Neural cell (in vitro differentiated cells): ENCODE measurements around the gene IP6K2.

Experiments used
- CTCF ChIP-seq: fragments of 450-650 bp; IDR thresholded peaks from 2 replicates; pipeline ENCODE4 v1.5.1; 2014; ENCODE audit warnings: antibody characterized with exemption, mild to moderate bottlenecking, moderate library complexity; ENCODE audit not compliant: poor library complexity, severe bottlenecking
- EP300 ChIP-seq: fragments of 450-650 bp; conservative IDR thresholded peaks from 2 replicates; pipeline ENCODE4 v1.6.1; 2014; ENCODE audit warnings: antibody characterized with exemption, mild to moderate bottlenecking, moderate library complexity; ENCODE audit not compliant: poor library complexity, severe bottlenecking
- EZH2 ChIP-seq: fragments of 200-600, 300-800 bp; shearing (Covaris generic), sonication (generic); IDR thresholded peaks from 2 replicates; pipeline ENCODE4 v1.6.1; 2014; ENCODE audit warnings: antibody characterized with exemption, low read length, borderline replicate concordance, mild to moderate bottlenecking; ENCODE audit not compliant: insufficient read depth, poor library complexity, severe bottlenecking
- POLR2AphosphoS5 ChIP-seq: IDR thresholded peaks from 2 replicates; pipeline ENCODE4 v1.6.1; 2012
- RAD21 ChIP-seq: fragments of 450-650 bp; conservative IDR thresholded peaks from 2 replicates; pipeline ENCODE4 v1.6.1; 2014; ENCODE audit warnings: antibody characterized with exemption, mild to moderate bottlenecking, moderate library complexity
- SMC3 ChIP-seq: fragments of 450-650 bp; conservative IDR thresholded peaks from 2 replicates; pipeline ENCODE4 v1.6.1; 2014; ENCODE audit warnings: antibody characterized with exemption, mild to moderate bottlenecking, moderate library complexity; ENCODE audit not compliant: poor library complexity
- TAF1 ChIP-seq: IDR thresholded peaks from 2 replicates; pipeline ENCODE4 v1.6.1; 2012; ENCODE audit warnings: low read depth
- TF ChIP-seq, protein P1 (sequence below): IDR thresholded peaks from 2 replicates; pipeline ENCODE4 v1.6.1; 2012; ENCODE audit warnings: borderline replicate concordance

- TF ChIP-seq POLR2AphosphoS5, result no peak
- TF ChIP-seq CTCF, result no peak
- no peak for TF ChIP-seq RAD21
- TF ChIP-seq, protein P1, sequence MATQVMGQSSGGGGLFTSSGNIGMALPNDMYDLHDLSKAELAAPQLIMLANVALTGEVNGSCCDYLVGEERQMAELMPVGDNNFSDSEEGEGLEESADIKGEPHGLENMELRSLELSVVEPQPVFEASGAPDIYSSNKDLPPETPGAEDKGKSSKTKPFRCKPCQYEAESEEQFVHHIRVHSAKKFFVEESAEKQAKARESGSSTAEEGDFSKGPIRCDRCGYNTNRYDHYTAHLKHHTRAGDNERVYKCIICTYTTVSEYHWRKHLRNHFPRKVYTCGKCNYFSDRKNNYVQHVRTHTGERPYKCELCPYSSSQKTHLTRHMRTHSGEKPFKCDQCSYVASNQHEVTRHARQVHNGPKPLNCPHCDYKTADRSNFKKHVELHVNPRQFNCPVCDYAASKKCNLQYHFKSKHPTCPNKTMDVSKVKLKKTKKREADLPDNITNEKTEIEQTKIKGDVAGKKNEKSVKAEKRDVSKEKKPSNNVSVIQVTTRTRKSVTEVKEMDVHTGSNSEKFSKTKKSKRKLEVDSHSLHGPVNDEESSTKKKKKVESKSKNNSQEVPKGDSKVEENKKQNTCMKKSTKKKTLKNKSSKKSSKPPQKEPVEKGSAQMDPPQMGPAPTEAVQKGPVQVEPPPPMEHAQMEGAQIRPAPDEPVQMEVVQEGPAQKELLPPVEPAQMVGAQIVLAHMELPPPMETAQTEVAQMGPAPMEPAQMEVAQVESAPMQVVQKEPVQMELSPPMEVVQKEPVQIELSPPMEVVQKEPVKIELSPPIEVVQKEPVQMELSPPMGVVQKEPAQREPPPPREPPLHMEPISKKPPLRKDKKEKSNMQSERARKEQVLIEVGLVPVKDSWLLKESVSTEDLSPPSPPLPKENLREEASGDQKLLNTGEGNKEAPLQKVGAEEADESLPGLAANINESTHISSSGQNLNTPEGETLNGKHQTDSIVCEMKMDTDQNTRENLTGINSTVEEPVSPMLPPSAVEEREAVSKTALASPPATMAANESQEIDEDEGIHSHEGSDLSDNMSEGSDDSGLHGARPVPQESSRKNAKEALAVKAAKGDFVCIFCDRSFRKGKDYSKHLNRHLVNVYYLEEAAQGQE, result no peak
- no peak for TF ChIP-seq SMC3
- TF ChIP-seq EP300, result no peak
- TF ChIP-seq EZH2, result no peak
- no peak for TF ChIP-seq TAF1
Measured at GRCh38 chr3:48747015-48747615, 30.1 kb upstream of the IP6K2 start.
